Right ventricle myocardium superior (tissue), 1 donor: ENCODE data around the gene MS4A14. TPM values are rescaled to one million over a fixed set of nuclear protein-coding genes. Genes with fewer than 3 reads are reported as not detected.
A peak's percentile ranks its signal among the peaks of the same experiment; 100 is the strongest.
"Not testable (repeated sequence)": the region's sequence is repeated elsewhere in the genome, so short reads cannot be mapped to it uniquely, and the experiment has no call there.

Experiments
- ATAC-seq: fragments of 200-7000 bp; cut with Tn5 transposase; one replicate; pipeline ENCODE4 v1.9.1; 2020; ENCODE audit warnings: mild to moderate bottlenecking; ENCODE audit not compliant: poor library complexity
- DNase-seq: peaks from one replicate; pipeline ENCODE4 v3.0.0-alpha.2; 2020
- intact Hi-C: fragments of 100-400 bp; cut with DNase I; formaldehyde crosslinking; loops from one replicate; pipeline ENCODE4 v1.11.2; 2022
- long read RNA-seq: library from polyadenylated mRNA; unstranded; transcript quantifications from one replicate; pipeline ENCODE4 v2.0.0, GENCODE V29; 2021
- total RNA-seq: library from RNA; stranded (reverse); fragmentation: NEBNext Ultra II Directional; extraction: Animal tissue kit (Norgen Biotek cat#: 25700); gene quantifications from one replicate; pipeline ENCODE4 v1.2.1, GENCODE V29; 2021
- donor health status: DM: no; HTN: yes; CAD: no; lungs with severe emphysema.

The MS4A14 gene
- total RNA-seq: 0.97 TPM
- long read RNA-seq, partial matches to known transcripts: 0 of 2 reads
- long read RNA-seq, other reads (novel, unspliced or antisense): 2 of 2 reads

GRCh38 chr11:60396382-60396781 is at the start of gene MS4A14:
Gene MS4A14 (plus strand): TSS chr11:60396459. CDS start chr11:60396579, 120 bp downstream.
- ATAC-seq: peak; percentile 45
- intact Hi-C loops: no loop called here
- no peak for DNase-seq

- intact Hi-C loops: no loop called here
- no peak for ATAC-seq
- DNase-seq: no peak
These were observed 49.0 kb upstream of the MS4A14 start for GRCh38 chr11:60347084-60347797.

- ATAC-seq: no peak
- intact Hi-C loops: no loop called here
- DNase-seq: no peak
These were observed 48.1 kb upstream of the MS4A14 start for GRCh38 chr11:60348116-60348515.

- peak; percentile 39 for ATAC-seq
- no peak for DNase-seq
- intact Hi-C loops: no loop called here
These were observed 46.3 kb upstream of the MS4A14 start for GRCh38 chr11:60349990-60350389.

GRCh38 chr11:60357771-60358170 is 38.5 kb upstream of the MS4A14 start:
- ATAC-seq (no peak), DNase-seq (no peak)
- intact Hi-C loops: no loop called here

- ATAC-seq: no peak
- intact Hi-C loops: no loop called here
- DNase-seq: no peak
These were observed 35.6 kb upstream of the MS4A14 start for GRCh38 chr11:60360621-60361020.

- no peak for ATAC-seq
- no peak for DNase-seq
- intact Hi-C loops: no loop called here
These were observed 34.0 kb upstream of the MS4A14 start for GRCh38 chr11:60362241-60362640.

- ATAC-seq (peak; percentile 83), DNase-seq (peak; percentile 41)
- intact Hi-C loops: no loop called here
These were observed 32.5 kb upstream of the MS4A14 start for GRCh38 chr11:60363542-60364470.

GRCh38 chr11:60366262-60366904 is 29.9 kb upstream of the MS4A14 start:
- intact Hi-C loops, ATAC-seq, DNase-seq: not testable (repeated sequence)

- no peak for DNase-seq
- no peak for ATAC-seq
- intact Hi-C loops: no loop called here
These were observed 29.2 kb upstream of the MS4A14 start for GRCh38 chr11:60367009-60367408.

GRCh38 chr11:60367896-60368295 is 28.4 kb upstream of the MS4A14 start:
- ATAC-seq (no peak), DNase-seq (no peak)
- intact Hi-C loops: no loop called here

GRCh38 chr11:60370252-60370810 is 25.9 kb upstream of the MS4A14 start:
- ATAC-seq (no peak), DNase-seq (no peak)
- intact Hi-C loops: no loop called here

- ATAC-seq (no peak), DNase-seq (no peak)
- intact Hi-C loops: no loop called here
These were observed 25.4 kb upstream of the MS4A14 start for GRCh38 chr11:60370811-60371298.

GRCh38 chr11:60371386-60371785 is 24.9 kb upstream of the MS4A14 start:
- no peak for DNase-seq
- intact Hi-C loops: no loop called here
- ATAC-seq: no peak

- DNase-seq (no peak), ATAC-seq (no peak)
- intact Hi-C loops: no loop called here
These were observed 24.4 kb upstream of the MS4A14 start for GRCh38 chr11:60371854-60372253.

GRCh38 chr11:60372767-60373166 is 23.5 kb upstream of the MS4A14 start:
- intact Hi-C loops: no loop called here
- no peak for ATAC-seq

GRCh38 chr11:60375316-60375715 is 20.9 kb upstream of the MS4A14 start:
- DNase-seq (no peak), ATAC-seq (no peak)
- intact Hi-C loops: no loop called here

More at GRCh38 chr11:60372767-60373166, 23.5 kb upstream of the MS4A14 start:
- no peak for DNase-seq

GRCh38 chr11:60376601-60377000 is 19.7 kb upstream of the MS4A14 start:
- ATAC-seq (no peak), DNase-seq (no peak)
- intact Hi-C loops: no loop called here
